Activated CD4-positive, alpha-beta memory T cell treated with anti-CD3 and anti-CD28 coated beads, Interleukin-2, amount 10 ng/mL, durations not matched to agents 7 days and 5 days (primary cell): ENCODE results near the gene ARID1B. TPM values are rescaled to one million over a fixed set of nuclear protein-coding genes. Genes with fewer than 3 reads are reported as not detected.

Source experiments
- CTCF ChIA-PET: fragments of 350-600 bp; sonication (Branson Sonifier 250); formaldehyde crosslinking; loops from one replicate; lab custom pipeline; 2021; ENCODE audit warnings: antibody characterized with exemption, inconsistent platforms; lab: Charles Lee
- POLR2A ChIA-PET: fragments of 350-600 bp; sonication (Branson Sonifier 250); formaldehyde crosslinking; loops from one replicate; lab custom pipeline; 2021; ENCODE audit warnings: antibody characterized with exemption; lab: Charles Lee
- DNase-seq: peaks from one replicate; pipeline ENCODE4 v3.0.0-alpha.2; 2020
- H3K27ac Mint-ChIP-seq: one replicate; pipeline ENCODE4 v1.8.0; 2021; ENCODE audit warnings: mild to moderate bottlenecking, mixed read lengths
- H3K27me3 Mint-ChIP-seq: one replicate; pipeline ENCODE4 v1.8.0; 2021; ENCODE audit warnings: mixed read lengths
- H3K36me3 Mint-ChIP-seq: one replicate; pipeline ENCODE4 v1.8.0; 2021; ENCODE audit warnings: low read depth, mixed read lengths
- H3K4me1 Mint-ChIP-seq: one replicate; pipeline ENCODE4 v1.8.0; 2021; ENCODE audit warnings: mixed read lengths
- H3K4me3 Mint-ChIP-seq: one replicate; pipeline ENCODE4 v1.8.0; 2021; ENCODE audit warnings: mild to moderate bottlenecking, mixed read lengths
- H3K9me3 Mint-ChIP-seq: one replicate; pipeline ENCODE4 v1.8.0; 2021; ENCODE audit warnings: mixed read lengths
- total RNA-seq, 2 experiments: library from RNA; stranded (reverse); gene quantifications; one replicate each; pipeline ENCODE4 v1.2.3, GENCODE V29; 2021

ARID1B gene
- total RNA-seq, 2 experiments from 2014 or later: 63.4 to 65.5 TPM

GRCh38 chr6:156883497-156884252 is 106.5 kb downstream of the ARID1B start:
- Mint-ChIP-seq H3K27me3 (no peaks in the 10 kb centered on the region), H3K36me3 (peaks cover 3% of the 10 kb centered on the region), H3K27ac (no peak overlapping the region), H3K4me1 (peaks cover 11% of the 10 kb centered on the region), H3K9me3 (no peaks in the 10 kb centered on the region), H3K4me3 (no peak overlapping the region)
- ChIA-PET CTCF (interaction anchor here (1.3 kb wide), 1 partner anchor 9 kb away, joined by 4 read pairs; no protein-coding TSS in a partner anchor), POLR2A (interaction anchor here (0.7 kb wide), 1 partner anchor 114 kb away, joined by 3 read pairs; no protein-coding TSS in a partner anchor)
- no peak for DNase-seq

GRCh38 chr6:156884306-156884705 is 107.1 kb downstream of the ARID1B start:
- CTCF ChIA-PET: interaction anchor here (1.3 kb wide), 1 partner anchor 9 kb away, joined by 4 read pairs; no protein-coding TSS in a partner anchor
- peaks cover 3% of the 10 kb centered on the region for H3K36me3 Mint-ChIP-seq
- H3K27ac Mint-ChIP-seq: no peak overlapping the region
- POLR2A ChIA-PET: no interaction called here
- H3K9me3 Mint-ChIP-seq: no peaks in the 10 kb centered on the region
- no peak for DNase-seq
- no peaks in the 10 kb centered on the region for H3K27me3 Mint-ChIP-seq
- no peak overlapping the region for H3K4me3 Mint-ChIP-seq
- H3K4me1 Mint-ChIP-seq: peaks cover 11% of the 10 kb centered on the region

GRCh38 chr6:156885562-156885961 is 108.4 kb downstream of the ARID1B start:
- H3K36me3 Mint-ChIP-seq: peaks cover 3% of the 10 kb centered on the region
- POLR2A ChIA-PET: no interaction called here
- H3K27me3 Mint-ChIP-seq: no peaks in the 10 kb centered on the region
- no peak overlapping the region for H3K4me3 Mint-ChIP-seq
- no peak overlapping the region for H3K27ac Mint-ChIP-seq
- H3K9me3 Mint-ChIP-seq: no peaks in the 10 kb centered on the region
- no peak for DNase-seq
- peaks cover 11% of the 10 kb centered on the region for H3K4me1 Mint-ChIP-seq
- CTCF ChIA-PET: no interaction called here

- Mint-ChIP-seq H3K4me1 (peaks cover 11% of the 10 kb centered on the region), H3K27ac (no peak overlapping the region), H3K9me3 (no peaks in the 10 kb centered on the region), H3K36me3 (peaks cover 3% of the 10 kb centered on the region), H3K4me3 (no peak overlapping the region), H3K27me3 (no peaks in the 10 kb centered on the region)
- POLR2A ChIA-PET: no interaction called here
- CTCF ChIA-PET: no interaction called here
- no peak for DNase-seq
Measured at GRCh38 chr6:156886409-156886808, 109.2 kb downstream of the ARID1B start.

GRCh38 chr6:156887623-156888269 is 110.6 kb downstream of the ARID1B start:
- no peak for DNase-seq
- H3K9me3 Mint-ChIP-seq: no peaks in the 10 kb centered on the region
- peaks cover 11% of the 10 kb centered on the region for H3K4me1 Mint-ChIP-seq
- POLR2A ChIA-PET: no interaction called here
- no peaks in the 10 kb centered on the region for H3K27me3 Mint-ChIP-seq
- H3K36me3 Mint-ChIP-seq: peaks cover 3% of the 10 kb centered on the region
- no peak overlapping the region for H3K27ac Mint-ChIP-seq
- CTCF ChIA-PET: no interaction called here
- no peak overlapping the region for H3K4me3 Mint-ChIP-seq

GRCh38 chr6:156889469-156889868 is 112.3 kb downstream of the ARID1B start:
- ChIA-PET CTCF (no interaction called here), POLR2A (no interaction called here)
- H3K4me1 Mint-ChIP-seq: peaks cover 6% of the 10 kb centered on the region
- no peak overlapping the region for H3K4me3 Mint-ChIP-seq
- peaks cover 3% of the 10 kb centered on the region for H3K36me3 Mint-ChIP-seq
- no peaks in the 10 kb centered on the region for H3K27me3 Mint-ChIP-seq
- H3K9me3 Mint-ChIP-seq: no peaks in the 10 kb centered on the region
- no peak for DNase-seq
- H3K27ac Mint-ChIP-seq: no peak overlapping the region

- H3K4me3 Mint-ChIP-seq: no peak overlapping the region
- POLR2A ChIA-PET: no interaction called here
- no peak overlapping the region for H3K27ac Mint-ChIP-seq
- DNase-seq: no peak
- H3K36me3 Mint-ChIP-seq: peaks cover 3% of the 10 kb centered on the region
- no peaks in the 10 kb centered on the region for H3K9me3 Mint-ChIP-seq
- H3K4me1 Mint-ChIP-seq: peaks cover 6% of the 10 kb centered on the region
- CTCF ChIA-PET: no interaction called here
- H3K27me3 Mint-ChIP-seq: no peaks in the 10 kb centered on the region
Measured at GRCh38 chr6:156889986-156890385, 112.8 kb downstream of the ARID1B start.

GRCh38 chr6:156890627-156891314 is 113.6 kb downstream of the ARID1B start:
- H3K36me3 Mint-ChIP-seq: peaks cover 3% of the 10 kb centered on the region
- no peak overlapping the region for H3K27ac Mint-ChIP-seq
- peaks cover 6% of the 10 kb centered on the region for H3K4me1 Mint-ChIP-seq
- no peak for DNase-seq
- H3K9me3 Mint-ChIP-seq: no peaks in the 10 kb centered on the region
- POLR2A ChIA-PET: interaction anchor here (0.7 kb wide), 1 partner anchor 410 kb away, joined by 4 read pairs; no protein-coding TSS in a partner anchor
- no peaks in the 10 kb centered on the region for H3K27me3 Mint-ChIP-seq
- no peak overlapping the region for H3K4me3 Mint-ChIP-seq
- CTCF ChIA-PET: no interaction called here

GRCh38 chr6:156897907-156898531 is 120.8 kb downstream of the ARID1B start:
- Mint-ChIP-seq H3K27me3 (no peaks in the 10 kb centered on the region), H3K9me3 (no peaks in the 10 kb centered on the region), H3K27ac (no peak overlapping the region), H3K36me3 (no peaks in the 10 kb centered on the region), H3K4me3 (no peak overlapping the region), H3K4me1 (peaks cover 10% of the 10 kb centered on the region)
- ChIA-PET POLR2A (interaction anchor here (0.6 kb wide), 1 partner anchor 21 kb away, joined by 3 read pairs; no protein-coding TSS in a partner anchor), CTCF (no interaction called here)
- no peak for DNase-seq

- Mint-ChIP-seq H3K36me3 (peaks cover 2% of the 10 kb centered on the region), H3K9me3 (no peaks in the 10 kb centered on the region), H3K27me3 (no peaks in the 10 kb centered on the region), H3K4me3 (no peak overlapping the region), H3K27ac (no peak overlapping the region), H3K4me1 (peaks cover 10% of the 10 kb centered on the region)
- ChIA-PET POLR2A (no interaction called here), CTCF (no interaction called here)
- no peak for DNase-seq
Measured at GRCh38 chr6:156899071-156899470, 121.9 kb downstream of the ARID1B start.

- peaks cover 10% of the 10 kb centered on the region for H3K4me1 Mint-ChIP-seq
- DNase-seq: no peak
- H3K9me3 Mint-ChIP-seq: no peaks in the 10 kb centered on the region
- no peak overlapping the region for H3K4me3 Mint-ChIP-seq
- POLR2A ChIA-PET: no interaction called here
- CTCF ChIA-PET: no interaction called here
- no peaks in the 10 kb centered on the region for H3K27me3 Mint-ChIP-seq
- no peak overlapping the region for H3K27ac Mint-ChIP-seq
- H3K36me3 Mint-ChIP-seq: peaks cover 4% of the 10 kb centered on the region
Measured at GRCh38 chr6:156899532-156900135, 122.5 kb downstream of the ARID1B start.

GRCh38 chr6:156900292-156900691 is 123.1 kb downstream of the ARID1B start:
- Mint-ChIP-seq H3K27me3 (no peaks in the 10 kb centered on the region), H3K9me3 (no peaks in the 10 kb centered on the region), H3K4me1 (peaks cover 10% of the 10 kb centered on the region), H3K27ac (no peak overlapping the region), H3K4me3 (no peak overlapping the region), H3K36me3 (peaks cover 4% of the 10 kb centered on the region)
- DNase-seq: no peak
- CTCF ChIA-PET: no interaction called here
- POLR2A ChIA-PET: no interaction called here
